NCI-H748 treated with DMSO at 0.1 percent for 48 hours (cell line): ENCODE measurements around the gene DGCR2.
"Not testable (repeated sequence)": the region's sequence is repeated elsewhere in the genome, so short reads cannot be mapped to it uniquely, and the experiment has no call there.

Experiments used
- DNase-seq: peaks from one replicate; lab custom pipeline; 2025; lab: John Stamatoyannopoulos, UW

Gene DGCR2

DNA sequence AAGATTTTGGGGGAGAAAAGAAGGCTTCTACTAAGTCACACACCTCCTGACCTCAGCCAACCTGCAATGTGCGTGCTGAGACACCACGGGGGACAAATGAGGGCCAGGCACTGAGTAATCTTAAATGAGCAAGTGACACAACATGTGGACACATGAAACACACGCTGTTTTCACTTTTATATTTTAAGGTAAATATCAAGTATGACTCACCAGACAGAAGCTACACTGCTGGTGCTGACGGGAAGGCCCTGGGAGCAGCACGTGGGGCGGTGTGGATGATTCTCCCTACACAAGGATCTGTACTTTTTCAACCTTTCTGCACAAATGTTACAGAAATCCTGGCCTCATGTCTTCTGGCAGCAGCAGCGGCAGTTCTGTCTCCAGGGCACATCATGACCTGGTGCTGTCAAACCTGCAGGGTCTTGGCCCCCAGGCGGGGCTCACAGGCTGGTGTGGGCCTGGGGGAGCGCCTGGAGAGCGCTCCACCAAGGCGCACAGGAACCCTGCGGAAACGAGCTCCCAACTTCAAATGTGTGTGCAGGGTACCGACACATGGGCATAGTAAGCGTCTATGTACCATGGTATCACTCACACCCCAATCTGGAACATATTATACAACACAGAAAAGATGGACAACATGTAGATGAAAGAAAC is 61.7 kb downstream of the DGCR2 start:
- DNase-seq: no peak

DNA sequence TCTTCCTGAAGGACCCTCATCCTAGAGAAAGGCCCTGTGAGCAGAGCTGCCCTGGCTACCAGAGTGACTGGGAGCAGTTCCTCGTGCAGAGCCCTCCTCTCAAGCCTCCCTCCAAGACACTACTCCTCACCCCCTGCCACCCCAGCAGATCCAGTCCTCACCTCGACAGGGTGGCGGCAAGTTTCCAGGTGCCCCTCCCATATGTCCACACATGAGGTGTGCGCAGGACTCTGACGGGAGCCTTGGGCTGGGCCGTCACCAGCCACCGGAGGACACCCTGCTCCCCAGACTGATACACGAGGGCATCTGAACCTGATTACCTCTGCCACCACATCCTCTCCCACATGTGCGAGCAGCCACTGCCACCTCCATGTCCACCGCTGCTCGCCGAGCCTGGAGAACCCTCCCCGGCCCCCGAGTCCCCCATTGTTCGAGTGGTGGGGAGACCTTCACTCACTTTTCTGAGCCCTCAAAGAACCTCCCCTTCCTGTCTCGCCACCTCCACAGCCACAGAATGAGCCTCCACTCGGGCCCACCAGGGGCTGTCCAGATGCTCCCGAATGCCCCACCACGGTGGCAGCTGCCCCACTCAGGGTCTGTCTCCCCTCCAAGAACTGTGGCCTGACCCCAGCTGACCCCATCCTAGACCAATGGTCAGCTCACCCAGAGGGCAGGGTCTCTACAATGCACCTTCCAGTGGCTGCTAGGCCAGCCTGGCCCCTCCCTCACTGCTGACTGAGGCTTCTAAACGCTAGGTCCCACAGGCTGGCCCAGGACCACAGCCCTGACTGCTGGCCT is 62.5 kb downstream of the DGCR2 start:
- DNase-seq: no peak

DNA sequence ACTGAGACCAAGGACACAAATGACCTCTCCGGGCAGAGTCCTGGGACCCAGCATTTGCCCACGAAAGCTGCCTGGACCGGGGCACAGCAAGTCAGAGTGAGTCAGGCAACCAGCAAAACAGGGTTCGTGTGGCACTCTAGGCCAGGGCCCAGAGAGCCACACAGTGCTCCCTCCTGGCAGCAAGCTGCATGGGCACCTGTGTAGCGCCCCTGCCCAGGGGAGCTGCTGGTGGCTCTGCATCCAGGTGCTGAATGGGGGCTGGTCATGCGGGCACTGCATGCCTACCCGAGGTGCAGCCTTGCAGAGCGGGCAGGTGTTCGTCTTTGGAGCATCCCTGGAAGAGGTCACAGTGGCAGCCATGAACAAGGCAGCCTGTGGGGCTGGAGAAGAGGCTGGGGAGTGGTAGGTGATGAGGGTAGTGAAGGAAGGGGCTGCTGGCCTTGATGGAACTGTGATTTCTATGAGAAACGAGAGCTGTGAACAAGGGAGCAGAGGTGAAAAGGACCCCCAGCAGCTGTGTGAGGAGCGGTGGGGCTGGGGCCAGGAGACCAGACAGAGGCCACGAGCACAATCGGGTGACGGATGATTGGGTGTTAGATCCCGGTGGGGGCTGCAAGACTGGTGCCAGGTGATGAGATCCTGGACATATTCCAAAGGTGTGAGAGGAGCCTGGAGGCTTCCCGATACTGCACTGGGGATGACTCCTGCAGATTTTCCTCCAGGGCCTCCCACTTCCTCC is 63.3 kb downstream of the DGCR2 start:
- no peak for DNase-seq

DNA sequence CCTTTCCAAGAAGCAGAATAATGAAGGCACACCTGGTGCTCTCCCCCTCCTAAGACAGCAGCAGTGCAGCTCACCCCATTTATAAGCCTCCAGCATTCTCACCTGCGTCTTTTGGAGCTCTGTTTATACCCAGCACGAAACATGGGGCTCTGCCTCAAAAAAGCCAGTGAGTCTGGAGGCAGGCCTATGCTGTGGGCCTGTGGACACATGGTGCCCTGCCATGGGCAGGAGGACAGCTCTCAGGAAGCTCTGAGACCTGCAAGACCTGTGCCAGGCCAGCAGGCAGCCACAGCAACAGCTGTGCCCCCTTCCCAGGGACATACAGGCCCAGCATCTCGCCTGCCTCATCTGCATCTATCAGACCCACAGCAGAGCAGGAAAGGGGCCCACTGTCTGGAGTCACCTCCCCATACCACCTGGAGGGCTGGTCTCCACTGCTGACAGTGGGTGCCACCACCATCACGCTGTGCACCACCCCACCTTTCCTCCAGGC is 64.2 kb downstream of the DGCR2 start:
- DNase-seq: no peak

DNA sequence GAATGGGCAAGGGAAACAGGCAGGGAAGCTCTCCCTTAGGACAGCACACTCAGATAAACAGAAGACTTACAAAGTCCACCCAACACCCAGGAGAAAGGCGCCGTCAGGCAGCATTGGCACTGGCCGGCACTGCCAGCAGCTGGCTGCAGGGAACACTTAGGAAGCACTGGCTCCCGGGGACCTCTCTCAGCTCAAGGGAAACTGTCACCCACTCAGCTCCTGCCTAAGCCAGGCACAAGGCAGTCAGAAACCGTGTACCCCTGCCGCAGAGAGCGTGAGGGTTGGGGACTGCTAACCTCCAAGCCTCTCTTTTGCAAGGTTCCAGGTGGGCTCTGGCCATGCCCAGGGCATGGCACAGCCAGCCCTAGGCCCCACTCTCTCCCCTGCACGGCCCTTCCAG is 64.7 kb downstream of the DGCR2 start:
- no peak for DNase-seq

DNA sequence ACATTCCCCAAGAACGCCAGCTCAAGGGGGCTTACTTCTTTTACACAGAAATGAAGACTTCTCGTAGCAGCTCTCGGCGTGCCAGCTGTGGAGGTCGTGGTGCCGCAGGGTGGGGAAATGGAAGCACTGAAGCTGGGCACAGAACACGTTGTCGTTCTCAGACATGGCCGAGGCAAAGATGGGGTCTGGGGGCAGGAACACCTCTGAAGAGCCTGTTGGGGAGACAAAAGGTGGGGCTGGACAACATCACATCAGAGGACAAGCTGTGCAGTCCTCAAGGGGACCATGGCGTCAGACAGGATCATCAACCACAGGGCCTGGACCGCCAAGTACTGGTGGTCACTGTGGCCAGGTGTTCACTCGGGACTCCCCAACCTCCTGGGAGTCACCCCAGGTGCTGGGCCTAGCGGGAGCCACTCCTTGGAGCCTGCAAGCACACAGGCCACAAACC is 65.2 kb downstream of the DGCR2 start:
- DNase-seq: no peak

DNA sequence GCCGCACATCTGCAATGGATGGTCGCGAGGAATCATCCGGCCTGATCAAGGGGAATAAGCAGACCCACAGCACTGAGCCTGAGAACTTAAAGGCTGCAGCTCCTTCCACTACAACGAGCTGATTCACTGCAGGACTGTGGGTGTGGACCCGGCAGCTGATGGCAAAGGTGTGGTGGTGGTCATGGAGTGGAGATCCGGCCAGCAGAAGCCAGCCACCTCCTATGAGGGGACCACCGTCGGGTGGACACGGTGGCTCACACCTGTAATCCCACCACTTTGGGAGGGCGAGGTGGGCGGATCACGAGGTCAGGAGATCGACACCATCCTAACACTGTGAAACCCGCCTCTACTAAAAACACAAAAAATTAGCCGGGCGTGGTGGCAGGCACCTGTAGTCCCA is 66.4 kb downstream of the DGCR2 start:
- DNase-seq: no peak

DNA sequence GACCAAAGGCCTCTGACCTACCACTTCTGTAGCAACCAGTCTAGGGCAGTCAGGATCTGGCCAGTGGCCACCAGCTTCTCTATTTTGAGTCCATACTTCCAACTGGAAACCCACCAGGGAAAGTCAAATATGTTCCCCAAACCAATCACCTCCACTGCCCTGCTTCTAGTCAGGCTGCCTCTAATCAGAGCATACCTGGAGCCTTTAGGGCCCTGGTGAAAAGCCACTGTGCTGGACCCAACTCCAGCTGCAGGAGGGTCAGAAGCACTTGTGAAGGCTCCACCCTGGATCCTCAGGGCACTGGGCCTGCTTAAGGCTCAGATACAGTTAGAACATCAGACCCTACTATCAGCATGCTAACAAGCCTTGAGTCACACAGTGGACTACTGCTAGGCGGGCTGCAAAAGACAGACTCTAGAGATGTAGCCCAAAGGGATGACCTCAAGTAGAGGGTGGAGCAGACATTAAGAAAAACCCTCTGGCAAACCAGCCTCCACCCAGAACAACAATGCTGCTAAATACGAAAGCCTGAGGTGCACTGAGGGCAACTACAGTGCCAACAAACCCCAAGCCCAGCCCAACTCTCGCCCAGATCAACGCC is 69.2 kb downstream of the DGCR2 start:
- no peak for DNase-seq

DNA sequence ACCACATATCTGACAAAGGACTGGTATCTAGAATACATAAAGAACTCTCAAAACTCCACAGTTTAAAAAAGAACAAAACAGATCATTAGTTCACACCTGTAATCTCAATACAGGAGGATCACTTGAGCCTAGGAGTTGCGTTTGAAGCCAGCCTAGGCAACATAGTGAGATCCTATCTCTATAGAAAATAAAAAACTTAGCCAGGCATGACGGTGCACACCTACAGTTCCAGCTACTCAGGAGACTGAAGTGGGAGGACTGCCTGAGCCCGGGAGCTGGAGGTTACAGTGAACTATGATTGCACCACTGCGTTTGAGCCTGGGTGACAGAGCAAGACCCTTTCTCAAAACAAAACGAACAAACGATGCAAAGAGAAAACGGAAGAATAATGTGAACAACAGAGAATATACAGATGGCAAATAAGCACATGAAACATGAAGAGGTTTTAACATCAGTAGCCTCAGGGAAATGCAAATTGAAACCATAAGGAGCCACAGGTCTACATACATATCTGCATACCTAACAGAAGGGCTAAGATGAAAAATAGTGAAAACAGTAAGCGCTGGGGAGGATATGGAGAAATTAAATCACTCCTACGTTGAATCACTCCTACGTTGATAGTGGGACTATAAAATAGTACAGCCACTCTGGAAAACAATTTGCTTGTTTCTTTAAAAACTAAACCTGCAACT is 70.7 kb downstream of the DGCR2 start:
- DNase-seq: no peak

DNA sequence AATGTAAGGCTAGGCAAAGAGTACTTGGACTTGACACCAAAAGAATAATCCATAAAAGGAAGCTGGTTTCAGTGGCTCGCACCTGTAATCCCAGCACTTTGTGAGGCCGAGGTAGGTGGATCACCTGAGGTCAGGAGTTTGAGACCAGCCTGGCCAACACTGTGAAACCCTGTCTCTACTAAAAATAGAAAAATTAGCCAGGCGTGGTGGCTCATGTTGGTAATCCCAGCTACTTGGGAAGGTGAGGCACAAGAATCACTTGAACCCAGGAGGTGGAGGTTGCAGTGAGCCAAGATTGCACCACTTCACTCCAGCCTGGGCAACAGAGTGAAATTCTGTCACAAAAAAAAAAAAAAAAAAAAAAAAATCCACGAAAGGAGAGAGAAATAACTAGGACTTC is 71.4 kb downstream of the DGCR2 start:
- DNase-seq: not testable (repeated sequence)

DNA sequence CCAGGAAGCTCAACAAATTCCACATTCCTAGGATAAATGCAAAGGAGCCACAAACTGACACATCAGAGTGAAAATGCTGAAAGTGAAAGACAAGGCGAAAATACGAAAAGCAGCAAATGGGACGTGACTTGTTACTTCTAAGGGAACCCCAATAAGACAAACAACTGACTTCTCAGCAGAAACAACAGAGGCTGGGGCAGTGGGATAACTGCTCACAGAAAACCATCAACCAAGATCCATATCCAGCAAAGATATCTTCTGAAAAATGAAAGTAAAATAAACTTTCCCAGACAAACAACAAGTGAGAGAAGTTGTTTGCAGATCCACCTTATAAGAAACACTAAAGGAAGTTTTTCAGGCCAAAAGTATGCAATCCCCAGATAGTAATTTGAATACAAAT is 72.1 kb downstream of the DGCR2 start:
- DNase-seq: no peak

DNA sequence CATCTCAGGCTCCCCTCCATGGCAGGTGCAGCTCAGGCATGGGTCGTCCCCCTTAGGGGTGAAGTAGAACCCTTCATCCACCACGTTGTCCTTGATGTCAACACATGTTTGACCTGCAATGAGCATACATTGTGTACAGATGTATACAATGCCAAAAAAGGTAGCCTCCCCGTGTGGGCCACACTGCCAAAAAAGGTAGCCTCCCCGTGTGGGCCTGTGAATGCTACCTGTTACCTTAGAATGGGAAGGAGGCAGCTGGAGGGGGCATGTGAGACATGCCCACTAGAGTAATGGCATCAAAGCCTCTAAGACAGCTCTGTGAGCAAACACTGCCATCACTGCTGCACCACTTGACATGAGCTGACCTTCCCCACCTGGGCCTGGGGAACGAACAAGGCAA is 73.7 kb downstream of the DGCR2 start:
- no peak for DNase-seq

DNA sequence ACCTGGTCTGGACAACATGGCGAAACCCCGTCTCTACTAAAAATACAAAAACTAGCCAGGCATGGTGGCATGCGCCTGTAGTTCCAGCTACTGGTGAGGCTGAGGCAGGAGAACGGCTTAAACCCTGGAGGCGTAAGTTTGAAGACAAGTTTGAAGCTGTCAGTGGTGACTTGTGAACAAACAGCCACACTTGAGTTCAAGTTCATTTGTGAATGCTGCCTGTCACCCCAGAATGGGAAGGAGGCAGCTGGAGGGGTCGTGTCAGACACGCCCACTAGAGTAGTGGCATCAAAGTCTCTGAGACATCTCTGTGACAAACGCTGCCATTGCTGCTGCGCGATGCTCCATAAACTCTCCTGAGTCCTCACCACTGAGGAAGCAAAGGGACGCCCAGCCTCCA is 74.2 kb downstream of the DGCR2 start:
- DNase-seq: no peak

DNA sequence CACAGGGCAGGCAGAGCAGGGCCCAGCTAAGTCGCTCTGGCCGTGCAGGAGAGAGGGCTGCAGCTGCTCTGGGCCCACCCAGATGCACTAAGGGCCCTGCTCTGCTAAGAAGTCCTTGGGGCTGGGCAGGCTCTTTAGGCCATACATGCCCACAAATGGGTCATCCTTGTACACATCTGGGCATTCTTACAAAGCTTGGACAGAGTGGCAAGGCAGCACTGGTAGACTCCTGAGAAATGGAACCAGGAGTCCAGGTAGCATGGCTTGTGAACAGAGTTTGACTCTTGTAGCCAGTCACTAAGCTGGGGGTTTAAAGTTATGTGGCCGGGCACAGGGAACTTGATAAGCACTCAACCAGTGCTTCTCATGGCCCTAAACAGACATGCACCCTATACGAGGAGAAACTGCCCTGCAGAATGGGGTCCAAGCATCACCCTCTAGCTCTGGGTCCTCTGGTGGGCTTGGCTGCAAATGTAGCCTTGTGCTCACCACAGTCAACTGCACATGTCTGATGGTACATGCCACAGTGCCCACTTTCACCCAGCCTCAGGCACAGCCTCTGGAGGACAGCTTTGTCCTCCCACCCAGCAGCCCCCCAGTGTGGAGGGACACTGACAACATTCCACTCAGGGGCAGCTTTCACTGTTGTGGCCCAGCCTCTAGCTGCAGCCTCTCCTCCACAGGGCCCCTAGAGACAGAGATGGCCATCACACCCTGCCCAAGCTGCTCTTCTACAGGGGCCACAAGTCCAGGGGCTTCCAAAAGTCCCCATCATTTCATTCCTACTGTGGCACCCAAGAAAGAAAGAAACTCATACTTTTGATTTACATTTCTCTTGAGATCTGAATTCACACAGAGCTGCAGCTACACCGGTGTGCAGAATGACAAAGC is 75.2 kb downstream of the DGCR2 start:
- no peak for DNase-seq

DNA sequence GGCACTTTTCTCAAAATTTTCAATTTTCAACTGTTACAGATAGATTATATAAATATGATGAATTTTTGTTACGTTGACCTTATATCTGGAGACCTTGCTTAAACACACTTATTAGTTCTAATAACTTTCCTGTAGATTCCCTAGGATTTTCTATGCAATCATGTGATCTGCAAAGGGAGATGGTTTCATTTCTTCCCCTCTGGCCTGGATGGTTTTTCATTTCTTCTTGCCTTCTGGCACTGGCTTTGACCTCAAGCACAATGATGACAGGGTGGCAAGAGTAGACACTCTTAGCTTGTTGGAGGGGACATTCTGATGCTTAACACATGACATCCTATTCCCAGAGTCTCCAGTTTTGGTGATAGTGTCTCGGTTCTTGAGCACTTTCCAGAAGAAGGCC is 75.9 kb downstream of the DGCR2 start:
- DNase-seq: no peak

DNA sequence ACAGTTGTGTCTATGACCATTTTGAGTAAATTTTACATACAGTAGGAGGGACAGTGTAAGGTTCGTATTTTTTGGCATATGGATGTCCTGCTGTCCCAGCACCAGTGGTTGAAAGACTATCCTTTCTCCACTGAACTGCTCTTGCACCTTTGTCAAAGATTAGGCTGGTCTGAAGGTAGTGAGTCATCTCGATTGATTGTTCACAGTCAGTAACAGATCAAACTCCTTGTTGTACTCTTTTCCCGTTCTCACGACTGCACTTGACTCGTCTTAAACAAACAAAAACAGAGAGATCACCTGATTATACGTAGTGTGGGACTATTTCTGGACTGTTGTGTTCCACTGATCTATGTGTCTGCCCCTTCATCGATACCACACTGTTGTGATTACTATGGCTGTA is 77.1 kb downstream of the DGCR2 start:
- DNase-seq: no peak

DNA sequence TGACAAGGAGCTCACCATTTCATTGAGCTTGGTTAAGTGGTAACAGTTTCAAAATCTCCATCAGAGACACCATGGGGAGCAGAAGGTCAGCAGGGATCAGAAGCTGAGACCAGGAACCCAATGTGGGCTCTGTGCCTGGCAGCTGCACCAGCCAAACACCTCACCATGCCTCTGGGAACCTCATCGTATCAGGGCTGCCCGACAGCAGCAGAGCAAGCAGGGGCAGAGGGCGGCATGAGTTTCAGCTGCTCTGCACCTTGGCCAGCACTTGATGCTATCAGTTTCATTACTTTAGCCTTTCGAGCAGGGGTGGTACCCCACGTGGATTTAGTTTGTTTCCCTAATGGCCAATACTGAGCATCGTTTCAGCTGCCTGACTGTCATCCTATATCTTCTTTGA is 77.8 kb downstream of the DGCR2 start:
- DNase-seq: no peak

DNA sequence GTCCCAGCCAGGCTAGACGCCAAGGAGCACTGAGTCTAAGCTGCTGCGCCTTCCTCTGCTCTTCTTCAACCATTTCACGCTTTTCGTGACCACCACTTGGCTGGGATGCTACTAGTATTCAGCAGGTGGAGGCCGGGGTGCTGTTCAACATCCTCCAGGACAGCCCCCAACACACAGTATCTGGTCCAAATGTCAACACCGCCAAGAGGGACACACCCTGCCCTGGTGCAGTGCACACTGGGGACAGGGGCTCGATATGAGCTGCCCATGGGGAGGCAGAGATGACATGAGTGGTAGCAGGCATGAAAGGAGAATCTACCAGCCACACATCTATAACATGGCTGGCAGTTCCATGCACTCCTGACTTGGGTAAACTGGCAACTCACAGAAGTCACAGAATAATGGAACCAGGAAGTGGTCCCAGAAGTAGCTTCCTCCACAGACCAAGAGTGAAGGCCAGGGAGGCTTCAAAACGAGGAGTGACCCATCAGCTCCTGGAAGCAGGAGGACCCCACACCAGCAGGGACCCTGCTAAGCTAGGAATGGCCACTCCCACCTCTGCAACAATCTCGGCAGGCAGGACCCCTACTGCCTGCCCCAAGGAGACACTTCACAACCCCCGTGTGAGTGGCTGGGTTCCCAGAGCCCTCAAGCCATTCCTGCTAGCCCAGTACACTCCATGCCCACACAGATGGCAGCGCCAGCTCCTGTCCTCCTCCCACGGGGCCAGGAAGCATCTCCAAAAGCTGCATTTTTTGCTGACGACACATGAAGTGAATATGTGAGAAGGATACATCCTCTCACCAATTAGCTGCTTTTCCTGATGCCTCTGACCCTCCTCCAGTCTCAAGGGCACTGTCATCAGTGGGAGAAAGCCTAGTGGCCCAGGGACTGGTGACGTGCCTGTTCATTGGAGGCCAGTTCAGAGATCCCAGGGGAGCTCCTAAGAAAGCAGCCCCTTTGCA is 78.8 kb downstream of the DGCR2 start:
- DNase-seq: no peak

DNA sequence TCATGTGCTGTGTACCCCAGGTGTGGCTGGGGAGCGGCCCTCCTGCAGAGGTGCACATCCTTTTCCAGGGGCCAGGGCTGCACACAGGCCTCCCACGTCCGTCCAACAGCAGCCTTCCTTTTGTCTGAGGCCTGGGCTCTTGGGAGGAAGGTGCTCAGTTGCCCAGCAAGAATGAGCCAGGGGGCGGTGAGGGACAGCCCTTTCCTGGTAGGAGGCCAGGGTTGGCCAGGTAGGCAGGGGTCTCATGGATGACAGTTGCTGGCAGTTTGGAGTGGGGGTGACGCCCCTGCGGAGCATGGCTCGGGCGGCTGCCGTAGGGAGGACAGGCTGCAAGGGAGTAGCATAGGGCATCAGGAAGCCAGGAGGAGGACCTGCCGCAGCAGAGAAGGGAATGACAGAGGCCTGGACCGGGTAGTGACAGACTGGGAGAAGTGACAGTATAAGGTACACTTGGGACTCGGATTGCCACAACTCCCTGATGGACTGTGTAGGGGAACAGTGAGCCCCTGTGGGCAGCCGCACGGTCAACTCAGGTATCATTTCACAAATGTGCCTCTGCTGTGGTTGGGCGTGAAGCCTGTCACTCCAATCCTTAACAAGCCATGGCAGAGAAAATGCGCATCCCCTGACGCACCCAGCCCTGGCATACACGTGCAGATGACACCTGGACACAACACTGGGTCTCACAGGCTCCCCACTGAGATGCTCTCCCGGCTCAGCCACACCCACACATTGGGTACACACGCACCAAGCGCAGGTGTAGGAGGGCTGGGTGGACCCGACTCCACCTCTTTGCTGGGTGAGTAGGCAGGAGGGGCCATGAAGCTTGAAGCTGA is 79.7 kb downstream of the DGCR2 start:
- no peak for DNase-seq
